Measurements from ENCODE around the gene ALG2.

Gene ALG2

GRCh38 chr9:99221621-99222415 is at the start of gene ALG2, which contains the start of gene SEC61B:
ALG2 (minus strand) TSS chr9:99221942; CDS start chr9:99221894, 48 bp downstream.
SEC61B (plus strand) TSS chr9:99222282; CDS start chr9:99222364, 82 bp downstream.
- H3K9me3 Mint-ChIP-seq: no peaks in the 10 kb centered on the region
- peaks cover 37% of the 10 kb centered on the region for H3K36me3 Mint-ChIP-seq
- peak within 1 kb of the TSS; percentile 100 for H3K27ac Mint-ChIP-seq
- H3K4me1 Mint-ChIP-seq: peaks cover 79% of the 10 kb centered on the region
- peak within 1 kb of the TSS; percentile 99 for H3K4me3 Mint-ChIP-seq
- H3K27me3 Mint-ChIP-seq: no peaks in the 10 kb centered on the region

DNA sequence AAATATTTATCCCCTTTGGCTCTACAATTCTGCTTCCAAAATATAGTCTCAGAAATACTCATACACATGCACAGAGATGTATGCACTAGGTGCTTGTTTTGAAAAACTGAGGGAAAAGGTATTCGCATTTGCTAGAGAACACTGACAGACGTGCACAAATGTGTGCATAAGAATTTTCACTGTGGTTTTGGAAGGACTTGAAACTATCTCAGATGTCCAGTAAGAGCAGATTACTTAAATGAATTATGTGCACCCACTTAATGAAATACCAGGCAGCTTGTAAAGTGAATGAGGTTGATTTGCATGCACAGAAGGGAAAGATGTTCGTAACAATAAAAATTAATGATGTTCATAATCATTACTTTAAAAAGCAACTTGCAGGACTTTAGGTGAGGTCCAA is 48.7 kb upstream of the ALG2 start:
- Mint-ChIP-seq H3K9me3 (no peaks in the 10 kb centered on the region), H3K27me3 (peaks cover 3% of the 10 kb centered on the region), H3K36me3 (no peaks in the 10 kb centered on the region), H3K4me1 (peaks cover 14% of the 10 kb centered on the region), H3K4me3 (no peak overlapping the region), H3K27ac (no peak overlapping the region)

- no peaks in the 10 kb centered on the region for H3K9me3 Mint-ChIP-seq
- no peaks in the 10 kb centered on the region for H3K36me3 Mint-ChIP-seq
- no peak overlapping the region for H3K4me3 Mint-ChIP-seq
- peaks cover 3% of the 10 kb centered on the region for H3K27me3 Mint-ChIP-seq
- peaks cover 14% of the 10 kb centered on the region for H3K4me1 Mint-ChIP-seq
- H3K27ac Mint-ChIP-seq: no peak overlapping the region
Observed at GRCh38 chr9:99269416-99269815, 47.7 kb upstream of the ALG2 start.

DNA sequence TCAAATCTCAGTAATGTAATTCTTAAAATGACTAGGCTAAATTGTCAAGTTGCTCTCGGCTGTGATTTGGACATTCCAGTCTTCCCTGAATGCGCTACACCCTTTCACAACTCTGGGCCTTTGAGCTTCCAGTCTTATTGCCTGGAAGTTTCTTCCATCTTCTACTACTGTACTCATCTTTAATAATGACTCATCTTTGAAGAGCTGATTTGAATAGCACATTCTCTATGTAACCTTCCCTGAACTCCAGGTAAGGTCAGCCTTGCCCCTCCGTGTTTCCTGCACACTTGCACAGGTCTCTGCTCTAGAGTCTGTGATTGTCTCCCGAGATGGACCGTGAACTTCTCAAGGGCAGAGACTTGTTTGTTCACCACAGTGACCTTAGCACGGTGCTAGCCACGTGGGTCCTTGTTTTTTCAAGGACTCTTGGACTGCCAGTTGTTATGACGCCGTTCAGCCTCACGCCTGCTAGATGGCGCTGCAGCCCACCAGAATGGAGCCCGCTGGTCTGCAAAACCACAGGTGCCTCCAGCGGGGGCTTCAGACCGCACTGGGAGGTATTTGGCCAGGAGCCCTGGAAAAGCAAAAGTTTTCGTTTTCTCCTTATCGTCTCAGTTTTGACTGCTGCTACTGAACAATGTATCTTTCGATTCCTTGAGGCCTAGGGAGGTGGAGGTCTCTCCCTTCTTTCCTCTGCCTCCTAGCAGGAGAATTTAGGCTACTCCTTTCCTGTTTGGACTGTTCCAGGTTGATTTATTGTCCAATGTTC is 44.7 kb upstream of the ALG2 start:
- H3K27ac Mint-ChIP-seq: peak overlapping the region; percentile 1
- H3K4me3 Mint-ChIP-seq: peak overlapping the region; percentile 37
- no peaks in the 10 kb centered on the region for H3K27me3 Mint-ChIP-seq
- peaks cover 17% of the 10 kb centered on the region for H3K4me1 Mint-ChIP-seq
- no peaks in the 10 kb centered on the region for H3K9me3 Mint-ChIP-seq
- no peaks in the 10 kb centered on the region for H3K36me3 Mint-ChIP-seq

- Mint-ChIP-seq H3K4me1 (peaks cover 17% of the 10 kb centered on the region), H3K27me3 (no peaks in the 10 kb centered on the region)
Observed at GRCh38 chr9:99265691-99266090, 43.9 kb upstream of the ALG2 start.

GRCh38 chr9:99264070-99264680 is 42.4 kb upstream of the ALG2 start:
- H3K36me3 Mint-ChIP-seq: no peaks in the 10 kb centered on the region
- no peaks in the 10 kb centered on the region for H3K27me3 Mint-ChIP-seq
- H3K4me1 Mint-ChIP-seq: peaks cover 23% of the 10 kb centered on the region
- H3K4me3 Mint-ChIP-seq: no peak overlapping the region
- H3K9me3 Mint-ChIP-seq: no peaks in the 10 kb centered on the region
- peak overlapping the region; percentile 57 for H3K27ac Mint-ChIP-seq

More at GRCh38 chr9:99265691-99266090, 43.9 kb upstream of the ALG2 start:
- no peaks in the 10 kb centered on the region for H3K9me3 Mint-ChIP-seq
- no peak overlapping the region for H3K4me3 Mint-ChIP-seq
- no peak overlapping the region for H3K27ac Mint-ChIP-seq
- no peaks in the 10 kb centered on the region for H3K36me3 Mint-ChIP-seq

DNA sequence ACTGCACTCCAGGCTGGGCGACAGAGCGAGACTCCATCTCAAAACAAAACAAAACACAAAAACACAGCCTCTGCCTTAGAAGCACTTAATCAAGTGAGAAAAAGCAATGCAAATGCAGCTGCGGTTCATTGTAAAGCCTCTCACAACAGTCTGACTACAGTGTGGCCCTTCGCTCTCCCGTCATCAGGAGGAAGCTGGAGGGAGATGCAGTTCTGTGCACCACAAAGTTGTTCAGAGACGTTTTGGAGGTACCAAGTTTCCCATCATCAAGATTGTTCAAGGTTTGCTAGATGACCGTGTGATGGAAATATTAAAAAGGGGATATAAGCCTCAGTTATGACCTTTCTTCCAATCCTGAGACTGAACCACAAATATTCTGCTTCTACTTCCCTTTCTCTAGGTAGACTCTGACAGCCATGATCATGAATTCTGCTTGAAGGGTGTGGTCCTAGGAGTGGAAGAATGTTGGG is 41.2 kb upstream of the ALG2 start:
- H3K36me3 Mint-ChIP-seq: no peaks in the 10 kb centered on the region
- H3K4me1 Mint-ChIP-seq: peaks cover 23% of the 10 kb centered on the region
- no peak overlapping the region for H3K27ac Mint-ChIP-seq
- H3K9me3 Mint-ChIP-seq: no peaks in the 10 kb centered on the region
- H3K27me3 Mint-ChIP-seq: no peaks in the 10 kb centered on the region
- H3K4me3 Mint-ChIP-seq: no peak overlapping the region

GRCh38 chr9:99261923-99262322 is 40.2 kb upstream of the ALG2 start:
- no peaks in the 10 kb centered on the region for H3K36me3 Mint-ChIP-seq
- no peak overlapping the region for H3K4me3 Mint-ChIP-seq
- H3K27me3 Mint-ChIP-seq: no peaks in the 10 kb centered on the region
- peaks cover 20% of the 10 kb centered on the region for H3K4me1 Mint-ChIP-seq
- no peak overlapping the region for H3K27ac Mint-ChIP-seq
- no peaks in the 10 kb centered on the region for H3K9me3 Mint-ChIP-seq

- no peak overlapping the region for H3K27ac Mint-ChIP-seq
- H3K9me3 Mint-ChIP-seq: no peaks in the 10 kb centered on the region
- no peaks in the 10 kb centered on the region for H3K27me3 Mint-ChIP-seq
- H3K4me1 Mint-ChIP-seq: peaks cover 19% of the 10 kb centered on the region
- H3K4me3 Mint-ChIP-seq: peak overlapping the region; percentile 32
- H3K36me3 Mint-ChIP-seq: no peaks in the 10 kb centered on the region
Observed at GRCh38 chr9:99259231-99259918, 37.6 kb upstream of the ALG2 start.

DNA sequence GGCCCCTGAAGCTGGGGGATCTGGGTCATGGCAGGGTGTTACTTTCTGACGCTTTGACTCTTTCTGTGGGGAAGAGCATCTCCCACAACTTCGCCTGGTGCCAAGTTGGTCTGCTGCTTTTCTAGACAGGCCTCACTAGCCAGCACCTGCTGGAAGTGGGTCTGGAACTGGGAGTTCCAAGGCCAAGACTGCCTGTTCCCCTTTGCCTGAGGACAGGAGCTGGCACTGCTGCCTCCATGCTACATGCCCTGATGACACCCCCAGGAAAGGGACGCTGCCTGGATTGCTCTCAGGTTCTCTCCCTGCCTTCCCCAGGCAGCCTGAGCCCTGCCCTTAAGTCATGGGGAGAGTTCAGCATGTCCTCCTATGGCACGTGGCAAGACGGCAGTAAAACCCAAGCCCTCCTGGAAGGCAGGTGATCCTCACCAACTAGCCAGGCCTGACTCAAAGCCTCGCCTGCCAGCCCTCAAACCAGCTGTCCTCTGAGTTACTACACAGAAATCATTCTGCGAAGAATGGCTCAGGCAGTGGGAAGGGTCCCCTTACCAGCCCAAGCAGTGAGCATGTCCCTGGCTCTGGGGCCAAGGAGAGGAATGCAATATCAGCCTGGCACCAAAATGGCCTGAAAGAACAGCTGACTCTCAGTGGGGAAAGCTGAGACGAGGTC is 36.1 kb upstream of the ALG2 start:
- H3K27me3 Mint-ChIP-seq: no peaks in the 10 kb centered on the region
- no peak overlapping the region for H3K27ac Mint-ChIP-seq
- H3K4me3 Mint-ChIP-seq: no peak overlapping the region
- H3K9me3 Mint-ChIP-seq: no peaks in the 10 kb centered on the region
- peaks cover 31% of the 10 kb centered on the region for H3K4me1 Mint-ChIP-seq
- no peaks in the 10 kb centered on the region for H3K36me3 Mint-ChIP-seq

DNA sequence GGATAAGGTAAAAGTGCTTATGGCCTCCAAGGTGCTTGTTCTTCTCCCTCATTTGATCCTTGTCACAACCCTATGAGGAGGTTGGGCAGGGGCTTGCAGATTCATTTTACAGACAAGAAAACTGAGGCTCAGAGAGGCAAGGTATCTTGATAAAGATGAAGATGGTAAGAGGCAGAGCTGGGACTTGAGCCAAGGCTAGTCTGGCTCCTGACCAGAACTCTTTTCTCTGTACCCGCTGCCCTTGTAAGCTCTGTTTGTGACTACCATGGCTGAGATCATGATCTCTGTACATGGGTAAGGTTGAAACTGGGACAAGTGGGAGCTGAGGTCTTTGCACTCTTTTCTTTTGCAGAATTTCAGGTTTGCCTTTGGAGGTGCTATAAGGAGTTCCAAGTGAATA is 33.9 kb upstream of the ALG2 start:
- H3K4me1 Mint-ChIP-seq: peaks cover 32% of the 10 kb centered on the region
- no peaks in the 10 kb centered on the region for H3K9me3 Mint-ChIP-seq
- no peaks in the 10 kb centered on the region for H3K36me3 Mint-ChIP-seq
- H3K27ac Mint-ChIP-seq: no peak overlapping the region
- no peak overlapping the region for H3K4me3 Mint-ChIP-seq
- H3K27me3 Mint-ChIP-seq: no peaks in the 10 kb centered on the region

- Mint-ChIP-seq H3K4me1 (peaks cover 32% of the 10 kb centered on the region), H3K27ac (peak overlapping the region; percentile 81), H3K27me3 (no peaks in the 10 kb centered on the region), H3K9me3 (no peaks in the 10 kb centered on the region), H3K36me3 (no peaks in the 10 kb centered on the region), H3K4me3 (peak overlapping the region; percentile 65)
Observed at GRCh38 chr9:99253772-99254431, 32.2 kb upstream of the ALG2 start.

DNA sequence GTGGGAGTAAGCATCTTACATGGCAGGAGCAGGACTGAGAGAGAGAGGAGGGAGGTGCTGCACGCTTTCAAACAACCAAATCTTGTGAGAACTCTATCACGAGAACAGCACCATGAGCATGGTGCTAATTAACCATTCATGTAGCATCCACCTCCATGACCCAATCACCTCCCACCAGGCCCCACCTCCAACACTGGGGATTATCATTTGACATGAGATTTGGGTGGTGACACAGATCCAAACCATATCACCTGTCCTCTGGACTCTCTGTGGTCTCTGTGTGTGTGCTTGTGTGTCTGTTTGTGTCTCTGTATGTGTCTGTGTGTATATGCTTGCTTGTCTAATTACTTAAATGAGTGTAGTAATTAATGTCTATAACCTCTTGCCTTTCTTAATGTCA is 31.4 kb upstream of the ALG2 start:
- Mint-ChIP-seq H3K27me3 (no peaks in the 10 kb centered on the region), H3K9me3 (no peaks in the 10 kb centered on the region), H3K36me3 (no peaks in the 10 kb centered on the region), H3K4me3 (peak overlapping the region; percentile 65), H3K4me1 (peaks cover 32% of the 10 kb centered on the region), H3K27ac (peak overlapping the region; percentile 81)

- H3K27me3 Mint-ChIP-seq: no peaks in the 10 kb centered on the region
- H3K27ac Mint-ChIP-seq: no peak overlapping the region
Observed at GRCh38 chr9:99251157-99251556, 29.4 kb upstream of the ALG2 start.

More at GRCh38 chr9:99251157-99251556, 29.4 kb upstream of the ALG2 start:
- no peaks in the 10 kb centered on the region for H3K36me3 Mint-ChIP-seq
- H3K4me3 Mint-ChIP-seq: no peak overlapping the region
- H3K4me1 Mint-ChIP-seq: peaks cover 32% of the 10 kb centered on the region
- H3K9me3 Mint-ChIP-seq: no peaks in the 10 kb centered on the region

Data from activated naive CD4-positive, alpha-beta T cell treated with anti-CD3 and anti-CD28 coated beads, Interleukin-2, amount 50 U/mL, for 24 hours (primary cell).